NCI-H1694 treated with DMSO at 0.1 percent for 48 hours (cell line): ENCODE data around the gene PTH2.

Experiments
- DNase-seq: peaks from one replicate; lab custom pipeline; 2025; lab: John Stamatoyannopoulos, UW

The PTH2 gene

DNA sequence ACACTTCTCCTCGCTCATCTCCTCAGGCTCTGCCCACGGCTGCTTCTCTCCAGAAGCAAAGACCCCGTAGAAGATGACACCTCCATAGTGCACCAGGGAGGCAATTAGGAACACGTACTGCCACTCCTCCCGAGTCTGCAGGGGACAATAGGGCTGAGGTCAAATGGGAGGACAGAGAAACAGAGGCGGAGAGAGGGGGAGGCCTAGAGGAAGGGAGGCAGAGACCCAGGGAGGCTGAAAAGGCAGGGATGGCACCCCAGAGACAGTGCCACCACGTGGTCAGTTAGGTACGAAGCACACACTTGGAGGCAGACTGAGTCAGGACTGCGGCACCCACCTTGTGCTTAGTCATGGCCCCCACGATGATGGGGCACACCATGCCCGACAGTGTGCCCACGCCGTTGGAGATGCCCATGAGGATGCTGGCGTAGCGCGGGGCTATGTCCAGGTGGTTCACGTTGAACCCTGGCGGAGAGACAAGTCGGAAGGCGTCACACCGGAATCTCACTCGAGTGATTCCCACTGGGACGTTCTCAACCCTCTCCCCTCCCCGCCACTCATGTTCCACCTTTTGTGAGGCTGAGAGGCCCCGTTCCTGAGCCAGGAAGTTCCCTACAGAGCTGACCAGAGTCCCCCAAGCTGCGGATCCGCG, 7.6 kb upstream of the PTH2 start:
- DNase-seq, result no peak

DNA sequence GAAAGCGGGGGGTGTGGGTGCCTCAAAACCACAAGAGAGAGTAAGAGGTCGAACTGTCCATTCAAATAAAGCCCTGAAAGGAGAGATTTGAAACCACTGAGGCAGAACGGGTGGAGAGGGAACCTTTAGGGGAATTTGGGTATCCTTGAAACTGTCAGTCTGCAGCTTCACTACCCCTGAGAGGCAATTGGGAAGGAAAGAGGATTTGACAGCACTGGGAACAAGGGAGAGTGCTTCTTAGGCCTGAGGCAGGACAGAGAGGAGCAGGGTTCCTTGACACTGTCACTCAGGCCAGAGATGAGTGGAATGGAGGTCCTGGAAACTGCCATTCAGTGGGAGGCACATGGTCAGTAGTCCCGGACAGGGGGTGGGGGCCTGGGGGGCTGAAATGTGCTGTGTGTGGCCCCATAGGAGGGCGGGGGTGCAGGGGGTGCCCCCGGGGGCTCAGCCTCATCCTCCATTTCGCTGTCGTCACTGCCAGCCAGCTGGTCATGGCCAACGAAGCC, 7.0 kb upstream of the PTH2 start:
- DNase-seq, result no peak

DNA sequence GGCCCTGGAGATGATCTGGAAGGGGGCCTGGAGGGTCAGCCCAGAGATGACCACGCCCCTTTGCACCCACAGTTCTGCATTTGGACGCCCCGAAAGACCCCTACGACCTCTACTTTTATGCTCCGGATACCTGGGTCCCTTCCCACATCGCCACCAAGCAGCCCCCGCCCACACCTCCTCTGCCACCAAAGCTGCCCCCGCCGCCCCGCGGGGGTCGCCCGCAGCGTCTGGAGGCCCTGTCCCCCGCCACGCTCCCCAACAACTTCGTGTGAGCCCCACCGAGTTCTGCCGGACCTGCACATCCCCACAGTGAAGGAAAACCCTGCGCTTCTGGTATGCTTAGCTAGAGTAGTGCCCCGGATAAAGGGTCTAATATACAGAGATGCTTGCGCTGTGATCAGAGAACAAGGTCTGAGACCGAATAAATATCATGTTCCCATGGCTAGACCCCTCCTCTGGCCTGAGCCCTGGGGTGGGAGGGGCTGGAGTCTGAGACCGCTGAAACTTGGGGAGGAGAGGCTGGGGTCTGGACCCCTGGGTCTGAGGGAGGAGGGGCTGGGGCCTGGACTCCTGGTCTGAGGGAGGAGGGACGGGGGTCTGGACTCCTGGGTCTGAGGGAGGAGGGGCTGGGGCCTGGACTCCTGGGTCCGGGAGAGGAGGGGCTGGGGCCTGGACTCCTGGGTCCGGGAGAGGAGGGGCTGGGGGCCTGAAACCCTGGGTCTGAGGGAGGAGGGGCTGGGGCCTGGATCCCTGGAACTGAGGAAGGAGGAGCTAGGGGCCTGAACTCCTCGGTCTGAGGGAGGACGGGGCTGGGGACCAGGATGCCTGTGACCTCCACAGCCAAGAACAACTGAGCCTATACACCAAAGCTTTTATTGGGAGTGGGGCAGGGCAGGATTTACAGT, 5.6 kb upstream of the PTH2 start:
- no peak for DNase-seq

DNA sequence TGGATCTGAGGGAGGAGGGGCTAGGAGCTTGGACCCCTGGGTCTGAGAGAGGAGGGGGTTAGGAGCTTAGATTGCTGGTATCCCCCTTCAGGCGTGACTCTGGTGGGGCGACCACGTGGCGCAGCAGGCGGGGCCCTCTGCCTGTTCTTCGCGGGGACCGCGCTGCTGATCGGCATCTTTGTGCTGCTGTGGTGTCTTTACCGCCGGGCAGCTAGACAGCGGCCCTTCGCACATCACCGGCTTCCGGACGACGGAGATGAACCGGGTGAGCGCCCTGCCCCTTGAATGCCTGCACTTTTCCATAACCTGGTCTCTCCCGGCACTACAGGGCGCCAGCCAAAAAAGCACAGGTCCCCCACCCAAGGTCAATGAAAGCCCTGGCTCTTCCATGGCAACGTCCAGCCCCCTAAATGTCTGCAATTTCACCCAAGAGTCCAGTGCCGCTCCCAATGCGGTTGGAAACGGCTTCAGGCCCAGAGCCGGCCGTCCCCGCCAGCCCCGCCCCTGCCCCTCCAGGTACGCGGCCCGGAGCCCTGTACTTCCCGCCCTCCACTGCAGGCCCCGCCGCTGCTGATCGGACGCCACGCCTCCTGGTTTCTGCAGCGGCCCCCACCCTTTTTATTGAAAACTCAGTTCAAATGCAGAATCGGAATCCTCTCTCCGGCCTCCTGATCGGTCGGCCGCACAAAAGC, 4.8 kb upstream of the PTH2 start:
- DNase-seq, result no peak

DNA sequence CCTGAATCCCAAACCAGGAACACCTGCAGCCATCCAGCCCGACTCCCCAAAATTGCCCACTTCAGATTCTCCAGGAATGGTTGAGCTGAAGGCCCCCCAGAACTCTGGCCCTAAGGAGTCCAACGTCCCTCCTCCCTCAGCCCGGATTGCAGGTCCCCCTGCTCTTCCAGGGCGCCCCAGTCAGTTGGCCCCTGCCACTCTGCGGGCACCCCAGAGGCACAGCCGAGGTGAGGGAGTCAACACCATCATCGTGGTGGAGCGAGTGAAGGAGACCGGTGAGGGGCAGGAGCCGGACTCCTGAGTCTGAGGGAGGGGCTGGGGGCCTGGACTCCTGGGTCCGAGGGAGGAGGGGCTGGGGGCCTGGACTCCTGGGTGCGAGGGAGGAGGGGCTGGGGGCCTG, 4.1 kb upstream of the PTH2 start:
- DNase-seq, result no peak

DNA sequence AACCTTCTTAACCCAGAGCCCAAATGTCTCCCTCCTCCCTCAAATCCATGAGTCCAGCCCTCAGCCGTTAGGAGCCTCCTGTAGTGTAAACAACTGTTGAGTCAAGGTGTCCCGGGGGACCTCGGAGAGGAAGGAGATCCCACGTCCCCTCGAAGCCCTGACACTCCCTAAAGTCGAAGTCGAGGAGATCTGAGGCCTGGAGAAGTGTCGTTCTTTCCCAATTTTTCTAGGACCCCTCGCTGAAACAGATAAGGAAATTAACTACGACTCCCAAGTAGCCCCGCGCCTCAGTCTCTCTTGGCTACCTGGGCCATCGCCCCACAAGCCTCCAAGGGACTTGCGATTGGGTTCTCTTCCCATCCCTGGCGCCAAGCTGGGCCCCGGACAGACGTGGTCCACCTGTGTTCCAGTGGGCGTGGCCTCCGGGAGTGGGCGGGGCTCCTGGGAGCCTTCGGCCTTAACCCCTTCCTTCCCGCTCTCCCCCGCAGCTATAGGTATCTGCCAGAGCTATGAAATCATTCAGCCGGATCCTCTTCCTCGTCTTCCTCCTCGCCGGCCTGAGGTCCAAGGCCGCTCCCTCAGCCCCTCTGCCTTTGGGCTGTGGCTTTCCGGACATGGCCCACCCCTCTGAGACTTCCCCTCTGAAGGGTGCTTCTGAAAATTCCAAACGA, 2.8 kb upstream of the PTH2 start:
- no peak for DNase-seq

DNA sequence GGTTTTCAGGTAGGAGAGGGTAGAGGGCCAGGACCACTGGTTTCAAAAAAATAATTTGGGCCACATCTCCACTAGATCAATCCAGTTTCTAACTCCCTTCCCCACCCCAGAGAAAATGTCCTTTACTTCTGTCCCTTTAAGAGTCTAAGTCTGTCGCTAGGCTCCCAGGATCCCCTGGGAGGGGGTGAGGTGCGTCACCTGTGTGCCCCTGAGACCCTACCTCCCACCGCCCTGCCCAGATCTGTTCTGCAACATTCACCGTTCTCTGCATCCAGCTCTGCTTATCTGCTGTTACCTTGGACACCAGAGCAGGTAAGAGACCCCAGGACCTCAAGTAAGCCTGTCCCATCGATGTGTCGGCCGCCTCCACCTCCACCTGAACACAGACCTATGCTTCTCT, 1.9 kb upstream of the PTH2 start, which contains the start of gene GFY:
Gene GFY, plus strand, starts transcription at position 211 of the 400 bp plus-strand sequence. CDS start 1,043 bp downstream, outside the sequence.
- no peak for DNase-seq

DNA sequence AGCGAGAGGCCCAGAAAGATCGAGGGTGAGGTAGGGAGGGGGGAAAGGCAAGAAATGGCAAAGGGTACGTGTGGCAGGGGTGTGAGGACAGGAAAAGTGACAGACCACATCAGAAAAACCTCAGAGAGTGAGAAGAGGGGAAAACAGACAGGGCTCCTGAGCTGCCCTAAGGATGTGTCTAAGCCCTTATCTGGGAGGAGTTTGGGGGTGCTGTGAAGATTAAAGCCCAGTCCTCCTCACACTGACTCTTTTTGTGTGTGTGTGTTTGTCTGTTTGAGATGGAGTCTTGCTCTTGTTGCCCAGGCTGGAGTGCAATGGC, 703 bp upstream of the PTH2 start:
- no peak for DNase-seq

DNA sequence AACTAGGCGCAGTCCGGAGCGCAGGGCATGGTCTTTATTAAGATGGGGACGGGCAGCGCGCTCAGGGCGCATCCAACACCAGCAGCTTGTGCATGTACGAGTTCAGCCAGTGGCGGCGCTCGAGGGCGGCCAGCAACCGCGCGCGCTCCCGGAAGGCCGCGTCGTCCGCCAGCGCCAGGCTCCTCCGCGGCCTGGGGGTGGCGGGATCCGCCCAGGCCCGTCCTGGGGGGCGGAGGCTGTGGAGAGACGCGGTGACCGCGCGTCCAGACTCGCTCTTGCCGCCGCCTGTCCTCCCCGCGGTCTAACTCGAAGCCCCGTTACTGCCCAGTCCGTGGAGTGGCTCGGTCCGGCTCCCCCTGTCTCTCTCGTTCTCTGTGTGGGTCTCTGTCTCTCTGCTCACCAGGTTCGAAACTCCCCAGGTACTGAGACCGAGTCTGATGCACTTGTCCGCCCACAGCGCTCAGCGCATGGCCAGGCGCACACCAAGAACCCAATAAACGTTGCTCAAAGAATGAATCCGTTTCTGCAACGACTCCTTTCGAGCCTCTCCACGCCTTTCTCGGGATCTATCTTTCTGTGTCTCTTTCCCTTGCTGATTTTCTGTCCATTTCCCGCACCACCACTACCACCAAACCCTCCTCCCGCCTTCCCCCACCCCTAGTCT, 702 bp downstream of the PTH2 start:
- peak; percentile 72 for DNase-seq

DNA sequence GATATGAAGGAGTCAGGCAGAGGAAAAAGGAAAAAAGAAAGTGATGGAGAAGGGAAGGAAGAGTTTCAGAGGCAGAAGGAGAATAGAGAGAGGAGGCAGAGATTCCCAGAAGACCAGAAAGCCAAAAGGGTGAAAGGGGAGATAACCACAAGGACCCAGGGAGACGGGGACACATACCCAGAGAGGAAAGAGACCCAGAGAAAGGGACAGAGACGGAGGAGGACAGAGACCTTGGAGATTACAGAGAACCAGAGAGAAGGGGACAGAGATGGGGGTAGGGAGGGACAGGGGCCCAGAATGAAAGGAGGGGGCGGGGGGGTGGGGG, 1.4 kb downstream of the PTH2 start:
- no peak for DNase-seq

DNA sequence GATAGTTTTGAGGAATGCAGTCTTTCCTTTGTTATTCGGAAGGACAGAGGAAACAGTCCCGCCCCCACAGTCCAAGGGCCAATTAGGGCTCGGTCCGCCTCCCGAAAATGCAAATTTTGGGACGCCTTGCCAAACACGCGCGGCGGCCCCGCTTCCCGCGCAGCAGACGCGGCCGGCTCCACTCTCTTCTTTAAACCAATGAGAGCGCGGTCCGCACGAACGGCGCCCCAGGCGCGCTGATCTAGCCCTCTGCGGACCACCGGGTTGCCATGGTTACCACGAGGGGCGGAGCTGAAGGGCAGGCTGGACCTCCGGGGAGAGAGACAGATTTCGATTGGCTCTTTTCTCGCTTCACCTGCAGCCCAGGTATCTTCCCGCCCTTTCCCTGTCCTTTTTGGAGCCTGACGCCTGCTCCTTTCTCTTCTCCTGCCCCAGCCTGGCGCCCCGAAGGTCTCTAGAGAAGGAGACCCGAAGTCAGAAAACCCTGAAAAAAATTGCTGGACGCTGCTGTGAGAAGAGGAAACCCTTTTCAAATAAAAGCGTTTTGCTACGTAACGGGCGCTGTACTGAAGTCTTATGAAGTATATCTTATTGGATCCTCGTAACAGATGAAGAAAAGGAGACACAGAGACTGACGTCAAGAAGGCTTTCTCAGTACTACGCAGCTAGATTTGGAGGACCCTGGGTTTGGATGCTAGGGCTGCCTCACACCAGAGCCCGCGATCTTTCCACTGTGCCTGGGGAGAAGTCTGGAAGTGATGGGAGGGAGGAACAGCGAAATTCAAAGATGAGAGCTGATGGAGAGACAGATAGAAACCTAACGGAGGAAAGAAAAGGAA, 2.0 kb downstream of the PTH2 start:
- DNase-seq, result peak; percentile 76

DNA sequence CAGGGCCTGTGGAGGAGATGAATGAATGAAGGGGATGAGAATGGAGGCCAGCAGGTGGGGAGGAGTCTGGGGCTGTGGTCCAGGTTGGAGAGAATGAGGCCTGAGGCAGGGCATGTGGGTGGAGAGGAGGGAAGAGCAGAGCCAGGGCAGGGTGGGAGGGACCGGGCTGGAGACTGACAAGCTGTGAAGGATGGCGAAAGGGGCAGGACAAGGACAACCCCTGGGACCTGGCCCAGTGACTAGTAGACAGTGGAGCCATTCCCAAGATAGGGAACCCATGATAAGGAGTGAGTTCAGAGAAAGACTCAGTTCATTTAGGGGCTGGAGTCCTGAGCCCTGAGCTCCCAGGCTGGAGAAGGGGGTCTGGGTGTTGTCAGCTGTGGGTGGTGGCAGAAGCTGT, 3.0 kb downstream of the PTH2 start:
- no peak for DNase-seq

DNA sequence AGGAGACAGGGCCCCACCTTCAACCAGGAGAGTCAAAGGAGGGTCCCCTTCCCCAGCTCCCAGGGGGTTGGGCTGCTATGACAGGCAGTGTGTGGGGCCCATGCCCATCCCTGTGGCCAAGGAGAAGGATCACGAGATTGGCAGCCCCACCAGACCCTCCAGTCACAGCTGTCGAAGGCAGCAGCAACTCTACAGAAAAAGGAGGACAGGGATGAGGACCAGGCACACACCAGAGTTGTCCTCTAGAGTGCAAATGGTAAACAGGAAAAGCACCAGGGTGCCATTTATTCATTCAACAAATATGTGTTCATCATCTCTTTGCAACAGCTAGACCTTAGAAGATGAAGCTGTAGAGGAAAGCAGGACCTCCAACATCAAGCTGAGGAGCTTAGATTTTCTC, 4.1 kb downstream of the PTH2 start:
- no peak for DNase-seq

DNA sequence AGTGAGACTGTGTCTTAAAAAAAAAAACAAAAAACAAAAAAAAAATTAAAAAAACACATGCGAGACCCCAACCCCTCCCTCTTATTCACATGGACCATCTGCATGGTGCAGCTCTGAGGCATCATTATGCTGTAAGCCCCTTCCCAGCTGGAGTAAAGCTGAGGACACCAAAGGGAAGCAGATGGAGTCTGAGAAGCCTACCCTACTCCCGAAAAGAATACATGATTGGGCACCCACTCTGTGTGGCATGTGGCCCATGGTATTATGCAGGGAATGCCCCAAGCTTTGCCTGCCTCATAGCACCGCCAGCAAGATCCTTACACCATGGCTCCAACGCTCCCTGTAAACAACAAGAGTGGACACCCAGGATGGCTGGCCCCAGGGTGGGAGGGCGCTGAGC, 4.7 kb downstream of the PTH2 start:
- peak; percentile 27 for DNase-seq

DNA sequence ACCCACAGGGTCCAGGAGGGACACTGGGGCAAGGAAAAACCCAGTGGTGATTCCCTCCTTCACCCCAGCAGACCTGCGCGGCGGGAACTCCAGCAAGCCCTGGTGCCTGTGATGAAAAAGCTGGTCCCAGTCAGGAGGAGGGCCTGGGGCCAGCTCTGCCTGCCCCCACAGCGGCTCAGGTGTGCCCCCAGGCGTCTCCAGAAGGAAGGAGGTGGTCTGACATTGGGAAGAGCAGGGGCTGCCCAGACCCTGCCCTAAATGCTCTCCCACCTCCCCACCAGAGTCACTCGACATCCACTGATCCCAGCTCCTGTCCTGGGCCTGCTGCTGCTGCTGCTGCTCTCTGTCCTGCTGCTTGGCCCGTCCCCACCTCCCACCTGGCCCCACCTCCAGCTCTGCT, 6.2 kb downstream of the PTH2 start:
- no peak for DNase-seq

DNA sequence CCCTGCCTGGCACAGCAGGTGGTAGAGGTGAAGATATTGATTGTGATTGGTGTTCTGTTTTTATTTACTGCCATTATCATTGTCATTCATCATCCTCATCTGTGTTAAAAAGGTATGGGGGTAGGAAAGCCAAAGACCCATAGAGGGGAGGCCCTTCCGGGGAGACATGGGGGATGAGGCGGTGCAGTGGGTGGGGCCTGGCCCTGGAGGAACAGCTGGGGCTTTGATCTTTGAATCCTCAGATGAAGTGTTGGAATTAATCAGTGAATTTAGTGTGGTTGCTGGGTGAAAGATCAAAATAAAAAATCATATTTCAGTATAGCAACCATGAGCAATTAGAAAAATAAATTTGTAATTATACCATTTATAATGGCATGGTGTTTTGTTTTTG, 7.4 kb downstream of the PTH2 start:
- DNase-seq, result no peak

DNA sequence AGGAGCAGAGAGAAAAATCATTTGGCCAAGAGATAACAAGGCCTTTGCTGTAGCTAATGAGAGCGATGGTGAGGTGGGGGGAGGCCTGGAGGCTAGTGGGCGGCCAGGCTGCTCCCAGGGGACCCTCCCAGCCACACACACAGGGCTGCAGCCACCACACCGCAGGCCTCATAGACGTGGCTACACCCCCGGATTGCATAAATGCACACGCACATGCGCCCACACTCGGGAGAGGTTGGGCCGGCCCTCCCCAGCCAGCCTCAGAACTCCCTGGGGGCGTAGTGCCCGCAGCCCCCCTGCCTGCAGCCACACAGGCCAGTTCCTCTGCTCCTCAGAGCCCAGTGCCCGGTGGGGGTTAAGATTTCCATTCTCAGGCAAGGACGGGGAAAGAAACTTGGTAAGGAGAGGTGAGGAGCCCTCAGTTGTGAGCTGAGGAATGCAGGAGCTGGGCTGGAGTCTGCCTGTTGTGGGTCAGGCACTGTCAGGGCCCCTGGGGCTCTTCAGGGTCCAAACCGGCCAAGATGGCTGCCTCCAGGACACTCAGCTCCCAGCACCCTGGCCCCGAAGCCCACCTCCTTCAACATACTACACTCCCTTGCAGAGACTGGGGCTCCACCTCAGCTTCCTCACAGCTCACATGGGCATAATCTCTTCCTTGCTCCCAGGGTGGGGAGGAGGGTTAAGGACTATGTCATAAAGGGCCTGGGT, 8.0 kb downstream of the PTH2 start:
- no peak for DNase-seq

DNA sequence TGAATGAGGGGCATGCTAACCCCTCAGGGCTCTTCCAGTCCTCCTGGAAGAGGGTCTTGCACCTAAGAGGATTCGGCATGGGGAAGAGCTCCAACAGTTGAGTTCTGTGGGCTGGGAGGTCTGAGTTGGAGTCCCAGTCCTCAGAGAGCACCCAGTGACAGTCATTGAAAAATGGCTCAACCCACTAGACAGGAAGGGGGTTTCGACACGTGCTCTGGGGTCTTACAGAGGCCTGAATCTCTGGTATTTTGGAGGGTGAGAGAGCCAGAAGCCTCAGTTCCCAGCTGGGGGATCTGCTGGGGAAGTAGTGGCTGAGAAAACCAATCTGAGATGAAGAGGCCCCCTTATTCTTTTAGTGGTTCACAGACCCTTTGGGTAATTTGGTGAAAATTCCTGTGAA, 9.0 kb downstream of the PTH2 start:
- DNase-seq, result no peak

DNA sequence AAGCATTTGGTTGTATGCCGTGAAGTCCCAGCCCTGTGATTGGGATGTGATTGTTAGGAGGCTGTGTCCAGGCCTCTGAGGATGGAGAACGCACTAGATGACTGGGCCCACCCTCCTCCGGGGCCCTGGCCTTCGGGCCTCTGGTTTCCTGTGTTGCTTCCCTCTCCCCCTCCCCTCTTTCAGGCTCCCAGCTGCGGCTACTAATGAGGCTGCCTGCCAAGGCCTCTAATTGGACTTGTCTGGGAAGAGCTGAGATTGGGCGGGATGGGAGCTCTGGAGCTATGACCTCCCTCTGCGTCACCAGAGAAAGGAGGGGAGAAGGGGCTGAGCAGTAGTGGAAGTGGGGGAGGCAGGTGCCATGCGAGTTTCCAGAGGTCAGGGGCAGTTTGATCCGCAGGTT, 9.9 kb downstream of the PTH2 start:
- DNase-seq, result no peak

DNA sequence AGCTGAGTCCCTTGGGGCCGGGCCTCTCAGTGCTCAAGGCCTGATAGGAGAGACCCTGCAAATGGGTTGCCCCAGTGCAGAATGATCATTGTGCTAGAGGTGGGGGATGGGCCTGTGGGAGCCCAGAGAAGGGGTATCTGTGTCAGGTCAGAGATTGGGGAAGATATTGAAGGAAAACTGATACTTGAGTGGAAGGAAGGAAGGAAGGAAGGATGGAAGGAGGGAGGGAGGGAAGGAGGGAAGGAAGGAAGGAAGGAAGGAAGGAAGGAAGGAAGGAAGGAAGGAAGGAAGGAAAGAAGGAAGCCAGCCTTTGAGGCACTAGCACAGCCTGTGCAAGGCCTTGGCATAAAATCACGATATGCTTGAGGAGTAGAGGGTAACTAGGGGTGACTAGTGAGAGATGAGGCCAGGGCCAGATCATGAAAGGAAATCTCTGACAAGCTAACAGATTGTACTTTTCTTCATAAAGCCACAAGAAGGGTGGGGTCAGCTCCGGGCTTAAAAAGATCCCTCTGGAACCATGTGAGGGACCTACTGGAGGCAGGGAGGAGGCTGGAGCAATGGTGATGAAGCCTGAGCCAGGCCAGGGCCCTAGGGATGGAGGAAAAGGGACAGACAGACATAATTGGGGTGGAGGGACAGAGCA, 11.4 kb downstream of the PTH2 start:
- DNase-seq, result no peak
